PFSK-1 (cell line): ENCODE data around the gene CA12.

ENCODE experiments used
- FOXP2 ChIP-seq: optimal IDR thresholded peaks from 2 replicates; pipeline ENCODE3; 2011; ENCODE audit warnings: borderline replicate concordance, control low read depth, inconsistent platforms; ENCODE audit not compliant: insufficient read depth; ENCODE audit errors: extremely low read length, extremely low read depth
- POLR2AphosphoS5 ChIP-seq: IDR thresholded peaks from 2 replicates; pipeline ENCODE4 v1.6.1; 2012; ENCODE audit warnings: low read depth, mild to moderate bottlenecking, control low read depth, low read length, moderate library complexity
- REST ChIP-seq, 2 experiments: IDR thresholded peaks; 2 replicates each; pipeline versions ENCODE4 v1.6.1 to v1.8.0; 2011 to 2012; ENCODE audit warnings: low read depth in 2 of 2, low read length in 2 of 2, control low read depth in 1 of 2, inconsistent platforms in 1 of 2, mild to moderate bottlenecking in 1 of 2, moderate library complexity in 1 of 2; ENCODE audit not compliant: insufficient read depth in 1 of 2
- SIN3A ChIP-seq: IDR thresholded peaks from 2 replicates; pipeline ENCODE4 v1.6.1; 2012; ENCODE audit warnings: mild to moderate bottlenecking, low read length, moderate library complexity, borderline replicate concordance; ENCODE audit not compliant: insufficient read depth
- TAF1 ChIP-seq: IDR thresholded peaks from 2 replicates; pipeline ENCODE4 v1.6.1; 2012; ENCODE audit warnings: low read length, control low read depth, borderline replicate concordance; ENCODE audit not compliant: insufficient read depth

The CA12 gene

GRCh38 chr15:63366451-63366850, 15.2 kb downstream of the CA12 start:
- TF ChIP-seq FOXP2 (no peak), POLR2AphosphoS5 (no peak), REST (IDR thresholded peaks at IDR 0.05; ENCODE audit: insufficient read depth in 1 of 2, low read depth in 2 of 2, low read length in 2 of 2) (no peak), SIN3A (no peak), TAF1 (no peak)

- no peak for TF ChIP-seq FOXP2
- no peak for TF ChIP-seq POLR2AphosphoS5
- no peak for TF ChIP-seq SIN3A
- TF ChIP-seq TAF1, result no peak
- no peak for TF ChIP-seq REST (IDR thresholded peaks at IDR 0.05; ENCODE audit: insufficient read depth in 1 of 2, low read depth in 2 of 2, low read length in 2 of 2)
Measured at GRCh38 chr15:63365273-63365680, 16.4 kb downstream of the CA12 start.

- TF ChIP-seq POLR2AphosphoS5 (no peak), SIN3A (no peak), REST (IDR thresholded peaks at IDR 0.05; ENCODE audit: insufficient read depth in 1 of 2, low read depth in 2 of 2, low read length in 2 of 2) (no peak), TAF1 (no peak)
Measured at GRCh38 chr15:63364399-63365272, 17.0 kb downstream of the CA12 start.

- TF ChIP-seq TAF1, result no peak
- no peak for TF ChIP-seq FOXP2
- no peak for TF ChIP-seq POLR2AphosphoS5
Measured at GRCh38 chr15:63363292-63363691, 18.4 kb downstream of the CA12 start.

GRCh38 chr15:63362885-63363284, 18.8 kb downstream of the CA12 start:
- no peak for TF ChIP-seq FOXP2
- TF ChIP-seq POLR2AphosphoS5, result no peak
- no peak for TF ChIP-seq SIN3A
- TF ChIP-seq REST (IDR thresholded peaks at IDR 0.05; ENCODE audit: insufficient read depth in 1 of 2, low read depth in 2 of 2, low read length in 2 of 2), result no peak
- TF ChIP-seq TAF1, result no peak

GRCh38 chr15:63362196-63362595, 19.4 kb downstream of the CA12 start:
- no peak for TF ChIP-seq SIN3A
- TF ChIP-seq FOXP2, result no peak
- no peak for TF ChIP-seq REST (IDR thresholded peaks at IDR 0.05; ENCODE audit: insufficient read depth in 1 of 2, low read depth in 2 of 2, low read length in 2 of 2)
- no peak for TF ChIP-seq TAF1
- no peak for TF ChIP-seq POLR2AphosphoS5
